NCI-H510A (cell line): ENCODE data around the gene FGF22.
"Not testable (repeated sequence)": the region's sequence is repeated elsewhere in the genome, so short reads cannot be mapped to it uniquely, and the experiment has no call there.

Experiments
- DNase-seq: peaks from one replicate; lab custom pipeline; 2025; lab: John Stamatoyannopoulos, UW

Gene FGF22

GRCh38 chr19:639253-640160, at the start of gene FGF22:
Gene FGF22, plus strand, starts transcription at chr19:639879. Its CDS starts 47 bp downstream, at chr19:639926.
- peak; percentile 76 for DNase-seq

GRCh38 chr19:590396-590745, 49.3 kb upstream of the FGF22 start:
- DNase-seq = no peak

GRCh38 chr19:590750-591098, 49.0 kb upstream of the FGF22 start:
- no peak for DNase-seq

- DNase-seq = no peak
Observed at GRCh38 chr19:591099-591958, 48.4 kb upstream of the FGF22 start.

- no peak for DNase-seq
Observed at GRCh38 chr19:592101-592500, 47.6 kb upstream of the FGF22 start.

- DNase-seq = no peak
Observed at GRCh38 chr19:593055-593454, 46.6 kb upstream of the FGF22 start.

- no peak for DNase-seq
Observed at GRCh38 chr19:593505-593904, 46.2 kb upstream of the FGF22 start.

GRCh38 chr19:594265-594870, 45.3 kb upstream of the FGF22 start:
- DNase-seq = no peak

GRCh38 chr19:595326-596262, 44.1 kb upstream of the FGF22 start:
- no peak for DNase-seq

GRCh38 chr19:596263-596655, 43.4 kb upstream of the FGF22 start:
- no peak for DNase-seq

GRCh38 chr19:597406-598315, 42.0 kb upstream of the FGF22 start:
- no peak for DNase-seq

GRCh38 chr19:601310-601709, 38.4 kb upstream of the FGF22 start:
- DNase-seq = no peak

- DNase-seq = no peak
Observed at GRCh38 chr19:601790-602189, 37.9 kb upstream of the FGF22 start.

GRCh38 chr19:602391-603301, 37.0 kb upstream of the FGF22 start:
- DNase-seq = no peak

GRCh38 chr19:603302-603639, 36.4 kb upstream of the FGF22 start:
- DNase-seq = not testable (repeated sequence)

GRCh38 chr19:603779-604178, 35.9 kb upstream of the FGF22 start:
- not testable (repeated sequence) for DNase-seq

- DNase-seq = no peak
Observed at GRCh38 chr19:604355-604754, 35.3 kb upstream of the FGF22 start.

GRCh38 chr19:605061-605971, 34.4 kb upstream of the FGF22 start:
- not testable (repeated sequence) for DNase-seq
